Measurements from ENCODE around the gene CRADD. TPM values are rescaled to one million over a fixed set of nuclear protein-coding genes. Genes with fewer than 3 reads are reported as not detected.

The CRADD gene
- total and polyA plus RNA-seq, 10 of the 15 experiments (the other 5 are each of a cell fraction or from before 2014, with no cell fraction given): 7.6 to 15.5 (median 11.7) TPM

- TF ChIP-seq SMC3 (IDR thresholded peaks at IDR 0.05; ENCODE audit: borderline replicate concordance, low read length): no peak
These were observed 12.5 kb upstream of the CRADD start (continued) for GRCh38 chr12:93664573-93665138.

- POLR2A ChIA-PET: no interaction called here
- 91% methylated on average over 1 of the region's 1 CpG for WGBS (ENCODE audit: insufficient coverage, insufficient replicate concordance, low lambda C conversion rate, missing lambda C conversion rate)
- FAIRE-seq: no peak
- no peak for TF ChIP-seq CHD1 (IDR thresholded peaks at IDR 0.05; ENCODE audit: low read depth, low read length)
- TF ChIP-seq, protein P1, sequence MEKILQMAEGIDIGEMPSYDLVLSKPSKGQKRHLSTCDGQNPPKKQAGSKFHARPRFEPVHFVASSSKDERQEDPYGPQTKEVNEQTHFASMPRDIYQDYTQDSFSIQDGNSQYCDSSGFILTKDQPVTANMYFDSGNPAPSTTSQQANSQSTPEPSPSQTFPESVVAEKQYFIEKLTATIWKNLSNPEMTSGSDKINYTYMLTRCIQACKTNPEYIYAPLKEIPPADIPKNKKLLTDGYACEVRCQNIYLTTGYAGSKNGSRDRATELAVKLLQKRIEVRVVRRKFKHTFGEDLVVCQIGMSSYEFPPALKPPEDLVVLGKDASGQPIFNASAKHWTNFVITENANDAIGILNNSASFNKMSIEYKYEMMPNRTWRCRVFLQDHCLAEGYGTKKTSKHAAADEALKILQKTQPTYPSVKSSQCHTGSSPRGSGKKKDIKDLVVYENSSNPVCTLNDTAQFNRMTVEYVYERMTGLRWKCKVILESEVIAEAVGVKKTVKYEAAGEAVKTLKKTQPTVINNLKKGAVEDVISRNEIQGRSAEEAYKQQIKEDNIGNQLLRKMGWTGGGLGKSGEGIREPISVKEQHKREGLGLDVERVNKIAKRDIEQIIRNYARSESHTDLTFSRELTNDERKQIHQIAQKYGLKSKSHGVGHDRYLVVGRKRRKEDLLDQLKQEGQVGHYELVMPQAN (conservative IDR thresholded peaks at IDR 0.05): no peak
- no peak for TF ChIP-seq RELA (IDR thresholded peaks at IDR 0.05; ENCODE audit: borderline replicate concordance, partially characterized antibody)
- TF ChIP-seq RUNX3 (IDR thresholded peaks at IDR 0.05; ENCODE audit: low read length): no peak
- TF ChIP-seq EZH2 (IDR thresholded peaks at IDR 0.05; ENCODE audit: borderline replicate concordance, control insufficient read depth, low read depth, low read length): no peak
- TF ChIP-seq, protein P2, sequence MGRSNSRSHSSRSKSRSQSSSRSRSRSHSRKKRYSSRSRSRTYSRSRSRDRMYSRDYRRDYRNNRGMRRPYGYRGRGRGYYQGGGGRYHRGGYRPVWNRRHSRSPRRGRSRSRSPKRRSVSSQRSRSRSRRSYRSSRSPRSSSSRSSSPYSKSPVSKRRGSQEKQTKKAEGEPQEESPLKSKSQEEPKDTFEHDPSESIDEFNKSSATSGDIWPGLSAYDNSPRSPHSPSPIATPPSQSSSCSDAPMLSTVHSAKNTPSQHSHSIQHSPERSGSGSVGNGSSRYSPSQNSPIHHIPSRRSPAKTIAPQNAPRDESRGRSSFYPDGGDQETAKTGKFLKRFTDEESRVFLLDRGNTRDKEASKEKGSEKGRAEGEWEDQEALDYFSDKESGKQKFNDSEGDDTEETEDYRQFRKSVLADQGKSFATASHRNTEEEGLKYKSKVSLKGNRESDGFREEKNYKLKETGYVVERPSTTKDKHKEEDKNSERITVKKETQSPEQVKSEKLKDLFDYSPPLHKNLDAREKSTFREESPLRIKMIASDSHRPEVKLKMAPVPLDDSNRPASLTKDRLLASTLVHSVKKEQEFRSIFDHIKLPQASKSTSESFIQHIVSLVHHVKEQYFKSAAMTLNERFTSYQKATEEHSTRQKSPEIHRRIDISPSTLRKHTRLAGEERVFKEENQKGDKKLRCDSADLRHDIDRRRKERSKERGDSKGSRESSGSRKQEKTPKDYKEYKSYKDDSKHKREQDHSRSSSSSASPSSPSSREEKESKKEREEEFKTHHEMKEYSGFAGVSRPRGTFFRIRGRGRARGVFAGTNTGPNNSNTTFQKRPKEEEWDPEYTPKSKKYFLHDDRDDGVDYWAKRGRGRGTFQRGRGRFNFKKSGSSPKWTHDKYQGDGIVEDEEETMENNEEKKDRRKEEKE (IDR thresholded peaks at IDR 0.05): no peak
- no peak for TF ChIP-seq CBX3 (IDR thresholded peaks at IDR 0.05; ENCODE audit: borderline replicate concordance, low read depth)
- no peak for TF ChIP-seq ZZZ3 (IDR thresholded peaks at IDR 0.05; ENCODE audit: control insufficient read depth, insufficient read length, low read depth)
- TF ChIP-seq, protein P3, sequence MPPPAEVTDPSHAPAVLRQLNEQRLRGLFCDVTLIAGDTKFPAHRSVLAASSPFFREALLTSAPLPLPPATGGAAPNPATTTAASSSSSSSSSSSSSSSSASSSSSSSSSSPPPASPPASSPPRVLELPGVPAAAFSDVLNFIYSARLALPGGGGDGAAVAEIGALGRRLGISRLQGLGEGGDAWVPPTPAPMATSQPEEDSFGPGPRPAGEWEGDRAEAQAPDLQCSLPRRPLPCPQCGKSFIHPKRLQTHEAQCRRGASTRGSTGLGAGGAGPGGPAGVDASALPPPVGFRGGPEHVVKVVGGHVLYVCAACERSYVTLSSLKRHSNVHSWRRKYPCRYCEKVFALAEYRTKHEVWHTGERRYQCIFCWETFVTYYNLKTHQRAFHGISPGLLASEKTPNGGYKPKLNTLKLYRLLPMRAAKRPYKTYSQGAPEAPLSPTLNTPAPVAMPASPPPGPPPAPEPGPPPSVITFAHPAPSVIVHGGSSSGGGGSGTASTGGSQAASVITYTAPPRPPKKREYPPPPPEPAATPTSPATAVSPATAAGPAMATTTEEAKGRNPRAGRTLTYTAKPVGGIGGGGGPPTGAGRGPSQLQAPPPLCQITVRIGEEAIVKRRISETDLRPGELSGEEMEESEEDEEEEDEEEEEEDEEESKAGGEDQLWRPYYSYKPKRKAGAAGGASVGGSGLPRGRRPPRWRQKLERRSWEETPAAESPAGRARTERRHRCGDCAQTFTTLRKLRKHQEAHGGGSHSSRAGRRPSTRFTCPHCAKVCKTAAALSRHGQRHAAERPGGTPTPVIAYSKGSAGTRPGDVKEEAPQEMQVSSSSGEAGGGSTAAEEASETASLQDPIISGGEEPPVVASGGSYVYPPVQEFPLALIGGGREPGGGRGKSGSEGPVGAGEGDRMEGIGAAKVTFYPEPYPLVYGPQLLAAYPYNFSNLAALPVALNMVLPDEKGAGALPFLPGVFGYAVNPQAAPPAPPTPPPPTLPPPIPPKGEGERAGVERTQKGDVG (CRISPR knock-in tag; IDR thresholded peaks at IDR 0.05): no peak
- TF ChIP-seq SIX5 (IDR thresholded peaks at IDR 0.05; ENCODE audit: low read depth, low read length, severe bottlenecking): no peak
- TF ChIP-seq, protein P4, sequence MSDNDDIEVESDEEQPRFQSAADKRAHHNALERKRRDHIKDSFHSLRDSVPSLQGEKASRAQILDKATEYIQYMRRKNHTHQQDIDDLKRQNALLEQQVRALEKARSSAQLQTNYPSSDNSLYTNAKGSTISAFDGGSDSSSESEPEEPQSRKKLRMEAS (IDR thresholded peaks at IDR 0.05; ENCODE audit: low read depth, low read length): no peak
- TF ChIP-seq RAD21 (IDR thresholded peaks at IDR 0.05; ENCODE audit: insufficient read depth, low read depth, low read length): no peak
- no peak for TF ChIP-seq SMAD5 (IDR thresholded peaks at IDR 0.05; ENCODE audit: low read depth)
These were observed 9.5 kb upstream of the CRADD start for GRCh38 chr12:93667672-93668071.

More at GRCh38 chr12:93667672-93668071, 9.5 kb upstream of the CRADD start:
- Histone ChIP-seq H4K20me1 (ENCODE audit: control insufficient read depth, insufficient read depth) (no peaks in the 10 kb centered on the region), H3K27ac (ENCODE audit: control insufficient read depth, insufficient read depth) (no peak overlapping the region), H2AFZ (ENCODE audit: control insufficient read depth, low read depth, low read length) (no peak overlapping the region), H3K9me3 (replicated peaks; ENCODE audit: control insufficient read depth, insufficient read depth, low read length) (peaks cover 8% of the 10 kb centered on the region; the same call in 2 of the 3 replicates), H3K4me3 (no peak overlapping the region), H3K27me3 (replicated peaks in 1 of 2; ENCODE audit: control insufficient read depth in 2 of 2, insufficient read depth in 2 of 2, low read length in 1 of 2) (no peaks in the 10 kb centered on the region), H3K79me2 (ENCODE audit: control insufficient read depth, insufficient read depth, low read length) (no peaks in the 10 kb centered on the region), H3K36me3 (ENCODE audit: control insufficient read depth in 2 of 2, insufficient read depth in 2 of 2, low read length in 1 of 2) (no peaks in the 10 kb centered on the region), H3K4me1 (ENCODE audit: control insufficient read depth, insufficient read depth, low read length) (no peaks in the 10 kb centered on the region), H3K4me2 (ENCODE audit: control insufficient read depth, insufficient read depth) (no peak overlapping the region), H3K9ac (ENCODE audit: control insufficient read depth, insufficient read depth, low read length) (no peak overlapping the region)
- ChIA-PET RAD21 (ENCODE audit: unreplicated experiment) (no interaction called here), SMC1A (ENCODE audit: uncharacterized antibody, unreplicated experiment) (interaction anchor here (1.0 kb wide), 1 partner anchor 9 kb away, joined by 5 read pairs; the partner anchor contains the start of gene CRADD), CTCF (interaction anchor here (0.6 to 1.1 kb wide), 3 partner anchors 99 to 434 kb away, joined by 3 to 4 read pairs (median 3); no protein-coding TSS in a partner anchor)
- no TSS peak for BruUV-seq (replicated peaks)
- intact Hi-C loops (cut with micrococcal nuclease; ENCODE audit: unreplicated experiment) (loop anchor here (1.0 kb wide), 1 partner anchor 46 kb away; no protein-coding TSS in a partner anchor), in situ Hi-C loops (cut with MboI) (no loop called here)
- DNase-seq (ENCODE audit: low read depth, low spot score): no peak
- ATAC-seq: no peak

Measured in GM12878 (cell line).